GM23338 (cell line): ENCODE data around the gene ADAM30. TPM values are rescaled to one million over a fixed set of nuclear protein-coding genes. Genes with fewer than 3 reads are reported as not detected.

Source experiments
- ATAC-seq: fragments of 200-7000 bp; cut with Tn5 transposase; 3 replicates; pipeline ENCODE4 v1.9.1; 2020
- DNase-seq: peaks from one replicate; pipeline ENCODE4 v3.0.0-alpha.2; 2015; ENCODE audit warnings: low spot score
- H2AFZ ChIP-seq: fragments of 200-600 bp; sonication (generic); 2 replicates; pipeline ENCODE4 v1.8.0; 2016; ENCODE audit warnings: antibody characterized with exemption, mild to moderate bottlenecking, moderate library complexity
- H3F3A ChIP-seq: fragments of 200-600 bp; sonication (generic); replicated peaks from 2 replicates; pipeline ENCODE4 v1.8.0; 2017; ENCODE audit warnings: antibody characterized with exemption, mixed run types, low read depth
- H3K27ac ChIP-seq: fragments of 200-600 bp; sonication (generic); 2 replicates; pipeline ENCODE4 v1.6.1; 2016; ENCODE audit warnings: low read depth
- H3K27me3 ChIP-seq: fragments of 200-600 bp; sonication (generic); 2 replicates; pipeline ENCODE4 v1.8.0; 2016; ENCODE audit warnings: mild to moderate bottlenecking, mixed run types, moderate library complexity; ENCODE audit not compliant: insufficient read depth
- H3K36me3 ChIP-seq: fragments of 200-600 bp; sonication (generic); 2 replicates; pipeline ENCODE4 v1.8.0; 2016; ENCODE audit warnings: mild to moderate bottlenecking; ENCODE audit not compliant: insufficient read depth
- H3K4me1 ChIP-seq: fragments of 200-600 bp; sonication (generic); 2 replicates; pipeline ENCODE4 v1.8.0; 2016; ENCODE audit warnings: mild to moderate bottlenecking, moderate library complexity; ENCODE audit not compliant: insufficient read depth
- H3K4me2 ChIP-seq: fragments of 200-600 bp; sonication (generic); 2 replicates; pipeline ENCODE4 v1.7.1; 2017; ENCODE audit warnings: mixed run types
- H3K4me3 ChIP-seq: fragments of 200-600 bp; sonication (generic); 2 replicates; pipeline ENCODE4 v1.6.1; 2016; ENCODE audit warnings: mixed run types
- H3K79me2 ChIP-seq: fragments of 200-600 bp; sonication (generic); replicated peaks from 2 replicates; pipeline ENCODE4 v1.8.0; 2017; ENCODE audit warnings: mild to moderate bottlenecking; ENCODE audit not compliant: insufficient read depth
- H3K9me2 ChIP-seq: fragments of 200-600 bp; sonication (generic); 2 replicates; pipeline ENCODE4 v1.8.0; 2017; ENCODE audit not compliant: insufficient read depth
- H4K20me1 ChIP-seq: fragments of 200-600 bp; sonication (generic); replicated peaks from 2 replicates; pipeline ENCODE4 v1.8.0; 2017; ENCODE audit warnings: mild to moderate bottlenecking; ENCODE audit not compliant: insufficient read depth
- H3K27ac Mint-ChIP-seq: 2 replicates; pipeline ENCODE4 v1.8.0; 2020; ENCODE audit warnings: inconsistent platforms, mild to moderate bottlenecking, moderate library complexity, mixed read lengths
- H3K27me3 Mint-ChIP-seq: 3 replicates; pipeline ENCODE4 v1.8.0; 2022; ENCODE audit warnings: low read depth, mild to moderate bottlenecking, moderate library complexity, mixed read lengths, inconsistent platforms; ENCODE audit not compliant: insufficient read depth, poor library complexity
- H3K36me3 Mint-ChIP-seq: 3 replicates; pipeline ENCODE4 v1.8.0; 2021; ENCODE audit warnings: low read depth, mild to moderate bottlenecking, inconsistent platforms, moderate library complexity, mixed read lengths
- H3K4me1 Mint-ChIP-seq: 3 replicates; pipeline ENCODE4 v1.8.0; 2020; ENCODE audit warnings: mild to moderate bottlenecking, inconsistent platforms, mixed read lengths
- H3K4me3 Mint-ChIP-seq: 3 replicates; pipeline ENCODE4 v1.8.0; 2021; ENCODE audit warnings: moderate library complexity, mild to moderate bottlenecking, inconsistent platforms, mixed read lengths
- H3K9me3 Mint-ChIP-seq: 3 replicates; pipeline ENCODE4 v1.8.0; 2020; ENCODE audit warnings: moderate library complexity, mild to moderate bottlenecking, inconsistent platforms, mixed read lengths
- CREB1 ChIP-seq: fragments of 250-450 bp; sonication (Bioruptor Pico); IDR thresholded peaks from 2 replicates; pipeline ENCODE4 v1.5.0; 2020; ENCODE audit warnings: low read depth, mild to moderate bottlenecking, moderate library complexity
- EZH2 ChIP-seq: fragments of 200-600 bp; sonication (generic); IDR thresholded peaks from one replicate; pipeline ENCODE4 v1.8.0; 2017; ENCODE audit warnings: antibody characterized with exemption, mild to moderate bottlenecking, low read depth; ENCODE audit not compliant: unreplicated experiment
- EZH2phosphoT487 ChIP-seq: fragments of 200-600 bp; sonication (generic); IDR thresholded peaks from one replicate; pipeline ENCODE4 v1.8.1; 2018; ENCODE audit warnings: antibody characterized with exemption; ENCODE audit not compliant: unreplicated experiment
- JUNB ChIP-seq: IDR thresholded peaks from one replicate; pipeline ENCODE4 v1.6.1; 2016; ENCODE audit warnings: antibody characterized with exemption; ENCODE audit not compliant: unreplicated experiment
- NANOG ChIP-seq: IDR thresholded peaks from 2 replicates; pipeline ENCODE4 v1.6.1; 2016; ENCODE audit warnings: antibody characterized with exemption, borderline replicate concordance
- POLR2AphosphoS5 ChIP-seq: IDR thresholded peaks from 2 replicates; pipeline ENCODE4 v1.6.1; 2016; ENCODE audit warnings: antibody characterized with exemption, low read depth
- STAT1 ChIP-seq: IDR thresholded peaks from one replicate; pipeline ENCODE4 v1.6.1; 2016; ENCODE audit warnings: antibody characterized with exemption; ENCODE audit not compliant: unreplicated experiment
- ZNF114 ChIP-seq: fragments of 250-450 bp; sonication (Bioruptor Pico); IDR thresholded peaks from 2 replicates; pipeline ENCODE4 v1.5.0; 2020; ENCODE audit warnings: mild to moderate bottlenecking, moderate library complexity
- ZNF331 ChIP-seq: fragments of 250-450 bp; sonication (Bioruptor Pico); IDR thresholded peaks from 2 replicates; pipeline ENCODE4 v1.5.0; 2020; ENCODE audit warnings: low read depth, mild to moderate bottlenecking, moderate library complexity
- polyA plus RNA-seq: library from polyadenylated mRNA; unstranded; fragments of >200 nt; fragmentation: Nextera tagmentation; extraction: Ambion mirVana; gene quantifications from 2 replicates; pipeline ENCODE4 v1.2.1, GENCODE V29; 2016
- total RNA-seq: library from RNA; depleted of rRNA; stranded (reverse); fragments of >200 nt; shearing (Covaris generic); gene quantifications from 2 replicates; pipeline ENCODE4 v1.2.3, GENCODE V29; 2014
- TF ChIP-seq, protein P1 (sequence below): fragments of 250-450 bp; sonication (Bioruptor Pico); IDR thresholded peaks from 2 replicates; pipeline ENCODE4 v1.5.0; 2020; ENCODE audit warnings: mild to moderate bottlenecking, moderate library complexity
- TF ChIP-seq, protein P2 (sequence below): IDR thresholded peaks from one replicate; pipeline ENCODE4 v1.6.1; 2018; ENCODE audit warnings: antibody characterized with exemption; ENCODE audit not compliant: unreplicated experiment
- TF ChIP-seq, protein P3 (sequence below), 2 experiments: fragments of 200-600 bp in 1 of 2; sonication (generic) in 1 of 2; conservative IDR thresholded peaks; 2 replicates each; pipeline versions ENCODE4 v1.5.1 to v1.6.1; 2016 to 2017; ENCODE audit warnings: antibody characterized with exemption in 2 of 2, low read depth in 2 of 2, mild to moderate bottlenecking in 2 of 2, moderate library complexity in 1 of 2

The ADAM30 gene
- total and polyA plus RNA-seq, 2 experiments from 2014 or later = not detected

DNA sequence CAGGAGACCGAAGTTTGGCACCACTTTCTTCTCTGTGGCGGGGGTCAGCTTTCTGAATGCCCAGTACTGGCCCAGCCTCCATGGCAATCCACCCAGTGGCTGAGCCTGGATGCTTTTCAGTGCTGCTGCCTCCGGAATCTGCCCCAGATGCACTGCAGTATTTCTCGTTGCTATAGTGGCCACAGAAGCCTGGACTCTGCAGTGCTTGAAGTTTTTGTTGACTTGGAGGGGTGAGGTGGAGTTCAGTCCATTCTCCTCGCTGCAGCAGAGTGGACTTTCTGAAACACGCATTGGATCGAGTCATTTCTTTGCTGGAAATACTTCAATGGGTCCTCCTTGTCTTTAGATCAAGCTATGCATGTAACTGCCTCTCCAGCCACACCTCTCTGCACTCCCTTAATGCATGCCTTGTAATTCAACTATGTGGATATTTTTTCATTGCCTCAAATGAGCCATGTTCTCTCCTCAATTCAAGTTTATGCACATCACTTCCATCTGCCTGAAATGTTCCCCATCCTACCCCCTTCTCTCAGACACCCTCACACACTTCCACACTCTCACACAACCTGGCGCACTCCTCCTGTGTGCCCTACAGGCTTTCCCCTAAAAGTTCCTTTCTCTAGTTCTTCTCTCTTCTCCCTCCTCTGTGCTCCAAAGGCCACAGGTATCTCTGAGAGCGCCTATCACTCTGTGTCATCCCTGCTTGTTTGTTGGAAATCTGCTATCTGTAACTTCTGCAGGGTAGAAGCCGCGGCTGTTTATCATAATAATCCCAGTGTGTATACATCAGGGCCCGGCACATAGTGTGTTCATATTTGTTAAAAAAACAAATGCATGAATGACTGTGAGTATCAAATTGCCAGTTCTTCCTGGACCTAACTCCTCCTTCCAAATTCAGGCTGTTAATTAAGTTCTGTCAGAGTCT, 16.5 kb downstream of the ADAM30 start (continued):
- TF ChIP-seq, protein P1, sequence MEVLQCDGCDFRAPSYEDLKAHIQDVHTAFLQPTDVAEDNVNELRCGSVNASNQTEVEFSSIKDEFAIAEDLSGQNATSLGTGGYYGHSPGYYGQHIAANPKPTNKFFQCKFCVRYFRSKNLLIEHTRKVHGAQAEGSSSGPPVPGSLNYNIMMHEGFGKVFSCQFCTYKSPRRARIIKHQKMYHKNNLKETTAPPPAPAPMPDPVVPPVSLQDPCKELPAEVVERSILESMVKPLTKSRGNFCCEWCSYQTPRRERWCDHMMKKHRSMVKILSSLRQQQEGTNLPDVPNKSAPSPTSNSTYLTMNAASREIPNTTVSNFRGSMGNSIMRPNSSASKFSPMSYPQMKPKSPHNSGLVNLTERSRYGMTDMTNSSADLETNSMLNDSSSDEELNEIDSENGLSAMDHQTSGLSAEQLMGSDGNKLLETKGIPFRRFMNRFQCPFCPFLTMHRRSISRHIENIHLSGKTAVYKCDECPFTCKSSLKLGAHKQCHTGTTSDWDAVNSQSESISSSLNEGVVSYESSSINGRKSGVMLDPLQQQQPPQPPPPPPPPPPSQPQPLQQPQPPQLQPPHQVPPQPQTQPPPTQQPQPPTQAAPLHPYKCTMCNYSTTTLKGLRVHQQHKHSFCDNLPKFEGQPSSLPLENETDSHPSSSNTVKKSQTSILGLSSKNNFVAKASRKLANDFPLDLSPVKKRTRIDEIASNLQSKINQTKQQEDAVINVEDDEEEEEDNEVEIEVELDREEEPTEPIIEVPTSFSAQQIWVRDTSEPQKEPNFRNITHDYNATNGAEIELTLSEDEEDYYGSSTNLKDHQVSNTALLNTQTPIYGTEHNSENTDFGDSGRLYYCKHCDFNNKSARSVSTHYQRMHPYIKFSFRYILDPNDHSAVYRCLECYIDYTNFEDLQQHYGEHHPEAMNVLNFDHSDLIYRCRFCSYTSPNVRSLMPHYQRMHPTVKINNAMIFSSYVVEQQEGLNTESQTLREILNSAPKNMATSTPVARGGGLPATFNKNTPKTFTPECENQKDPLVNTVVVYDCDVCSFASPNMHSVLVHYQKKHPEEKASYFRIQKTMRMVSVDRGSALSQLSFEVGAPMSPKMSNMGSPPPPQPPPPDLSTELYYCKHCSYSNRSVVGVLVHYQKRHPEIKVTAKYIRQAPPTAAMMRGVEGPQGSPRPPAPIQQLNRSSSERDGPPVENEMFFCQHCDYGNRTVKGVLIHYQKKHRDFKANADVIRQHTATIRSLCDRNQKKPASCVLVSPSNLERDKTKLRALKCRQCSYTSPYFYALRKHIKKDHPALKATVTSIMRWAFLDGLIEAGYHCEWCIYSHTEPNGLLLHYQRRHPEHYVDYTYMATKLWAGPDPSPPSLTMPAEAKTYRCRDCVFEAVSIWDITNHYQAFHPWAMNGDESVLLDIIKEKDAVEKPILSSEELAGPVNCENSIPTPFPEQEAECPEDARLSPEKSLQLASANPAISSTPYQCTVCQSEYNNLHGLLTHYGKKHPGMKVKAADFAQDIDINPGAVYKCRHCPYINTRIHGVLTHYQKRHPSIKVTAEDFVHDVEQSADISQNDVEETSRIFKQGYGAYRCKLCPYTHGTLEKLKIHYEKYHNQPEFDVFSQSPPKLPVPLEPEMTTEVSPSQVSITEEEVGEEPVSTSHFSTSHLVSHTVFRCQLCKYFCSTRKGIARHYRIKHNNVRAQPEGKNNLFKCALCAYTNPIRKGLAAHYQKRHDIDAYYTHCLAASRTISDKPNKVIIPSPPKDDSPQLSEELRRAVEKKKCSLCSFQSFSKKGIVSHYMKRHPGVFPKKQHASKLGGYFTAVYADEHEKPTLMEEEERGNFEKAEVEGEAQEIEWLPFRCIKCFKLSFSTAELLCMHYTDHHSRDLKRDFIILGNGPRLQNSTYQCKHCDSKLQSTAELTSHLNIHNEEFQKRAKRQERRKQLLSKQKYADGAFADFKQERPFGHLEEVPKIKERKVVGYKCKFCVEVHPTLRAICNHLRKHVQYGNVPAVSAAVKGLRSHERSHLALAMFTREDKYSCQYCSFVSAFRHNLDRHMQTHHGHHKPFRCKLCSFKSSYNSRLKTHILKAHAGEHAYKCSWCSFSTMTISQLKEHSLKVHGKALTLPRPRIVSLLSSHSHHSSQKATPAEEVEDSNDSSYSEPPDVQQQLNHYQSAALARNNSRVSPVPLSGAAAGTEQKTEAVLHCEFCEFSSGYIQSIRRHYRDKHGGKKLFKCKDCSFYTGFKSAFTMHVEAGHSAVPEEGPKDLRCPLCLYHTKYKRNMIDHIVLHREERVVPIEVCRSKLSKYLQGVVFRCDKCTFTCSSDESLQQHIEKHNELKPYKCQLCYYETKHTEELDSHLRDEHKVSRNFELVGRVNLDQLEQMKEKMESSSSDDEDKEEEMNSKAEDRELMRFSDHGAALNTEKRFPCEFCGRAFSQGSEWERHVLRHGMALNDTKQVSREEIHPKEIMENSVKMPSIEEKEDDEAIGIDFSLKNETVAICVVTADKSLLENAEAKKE (CRISPR knock-in tag) = no peak
- TF ChIP-seq POLR2AphosphoS5 = no peak

DNA sequence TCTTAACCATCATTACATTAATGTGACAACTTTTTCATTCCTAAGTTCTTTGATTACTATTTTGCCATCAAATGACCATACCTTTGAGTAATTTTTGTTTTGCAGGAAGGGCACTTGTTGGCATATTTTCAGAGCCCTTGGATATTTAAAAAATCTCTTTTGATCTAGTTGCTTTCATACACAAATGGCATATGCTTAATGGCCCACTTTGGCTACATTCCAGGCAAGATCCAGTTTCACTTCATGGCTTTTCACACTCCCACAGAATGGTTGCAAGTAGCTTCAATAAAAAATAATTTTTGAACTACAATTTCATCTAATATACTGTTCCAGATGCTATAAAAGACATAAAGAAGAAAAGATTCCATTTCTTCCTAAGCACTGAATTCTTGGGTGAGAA, 18.1 kb downstream of the ADAM30 start:
- Histone ChIP-seq H3K36me3 (no peaks in the 10 kb centered on the region), H3K27ac (no peak overlapping the region), H3K4me2 (no peak overlapping the region), H3K4me3 (no peak overlapping the region), H3K79me2 (no peaks in the 10 kb centered on the region), H4K20me1 (no peaks in the 10 kb centered on the region), H3K9me2 (no peaks in the 10 kb centered on the region), H3F3A (no peaks in the 10 kb centered on the region), H2AFZ (no peak overlapping the region), H3K27me3 (no peaks in the 10 kb centered on the region), H3K4me1 (no peaks in the 10 kb centered on the region)
- no peak overlapping the region for H3K4me3 Mint-ChIP-seq
- H3K9me3 Mint-ChIP-seq = no peaks in the 10 kb centered on the region
- H3K27ac Mint-ChIP-seq = no peak overlapping the region
- peaks cover 2% of the 10 kb centered on the region for H3K27me3 Mint-ChIP-seq
- ATAC-seq = no peak
- H3K4me1 Mint-ChIP-seq = peaks cover 2% of the 10 kb centered on the region; the same call in 2 of the 3 replicates
- no peak for DNase-seq
- H3K36me3 Mint-ChIP-seq = no peaks in the 10 kb centered on the region
- no peak for TF ChIP-seq ZNF331
- TF ChIP-seq POLR2AphosphoS5 = no peak
- TF ChIP-seq EZH2 = no peak
- TF ChIP-seq, protein P2, sequence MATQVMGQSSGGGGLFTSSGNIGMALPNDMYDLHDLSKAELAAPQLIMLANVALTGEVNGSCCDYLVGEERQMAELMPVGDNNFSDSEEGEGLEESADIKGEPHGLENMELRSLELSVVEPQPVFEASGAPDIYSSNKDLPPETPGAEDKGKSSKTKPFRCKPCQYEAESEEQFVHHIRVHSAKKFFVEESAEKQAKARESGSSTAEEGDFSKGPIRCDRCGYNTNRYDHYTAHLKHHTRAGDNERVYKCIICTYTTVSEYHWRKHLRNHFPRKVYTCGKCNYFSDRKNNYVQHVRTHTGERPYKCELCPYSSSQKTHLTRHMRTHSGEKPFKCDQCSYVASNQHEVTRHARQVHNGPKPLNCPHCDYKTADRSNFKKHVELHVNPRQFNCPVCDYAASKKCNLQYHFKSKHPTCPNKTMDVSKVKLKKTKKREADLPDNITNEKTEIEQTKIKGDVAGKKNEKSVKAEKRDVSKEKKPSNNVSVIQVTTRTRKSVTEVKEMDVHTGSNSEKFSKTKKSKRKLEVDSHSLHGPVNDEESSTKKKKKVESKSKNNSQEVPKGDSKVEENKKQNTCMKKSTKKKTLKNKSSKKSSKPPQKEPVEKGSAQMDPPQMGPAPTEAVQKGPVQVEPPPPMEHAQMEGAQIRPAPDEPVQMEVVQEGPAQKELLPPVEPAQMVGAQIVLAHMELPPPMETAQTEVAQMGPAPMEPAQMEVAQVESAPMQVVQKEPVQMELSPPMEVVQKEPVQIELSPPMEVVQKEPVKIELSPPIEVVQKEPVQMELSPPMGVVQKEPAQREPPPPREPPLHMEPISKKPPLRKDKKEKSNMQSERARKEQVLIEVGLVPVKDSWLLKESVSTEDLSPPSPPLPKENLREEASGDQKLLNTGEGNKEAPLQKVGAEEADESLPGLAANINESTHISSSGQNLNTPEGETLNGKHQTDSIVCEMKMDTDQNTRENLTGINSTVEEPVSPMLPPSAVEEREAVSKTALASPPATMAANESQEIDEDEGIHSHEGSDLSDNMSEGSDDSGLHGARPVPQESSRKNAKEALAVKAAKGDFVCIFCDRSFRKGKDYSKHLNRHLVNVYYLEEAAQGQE = no peak
- TF ChIP-seq STAT1 = no peak
- no peak for TF ChIP-seq CREB1
- TF ChIP-seq ZNF114 (CRISPR knock-in tag) = no peak
- no peak for TF ChIP-seq NANOG
- no peak for TF ChIP-seq EZH2phosphoT487
- no peak for TF ChIP-seq JUNB
- TF ChIP-seq, protein P3, sequence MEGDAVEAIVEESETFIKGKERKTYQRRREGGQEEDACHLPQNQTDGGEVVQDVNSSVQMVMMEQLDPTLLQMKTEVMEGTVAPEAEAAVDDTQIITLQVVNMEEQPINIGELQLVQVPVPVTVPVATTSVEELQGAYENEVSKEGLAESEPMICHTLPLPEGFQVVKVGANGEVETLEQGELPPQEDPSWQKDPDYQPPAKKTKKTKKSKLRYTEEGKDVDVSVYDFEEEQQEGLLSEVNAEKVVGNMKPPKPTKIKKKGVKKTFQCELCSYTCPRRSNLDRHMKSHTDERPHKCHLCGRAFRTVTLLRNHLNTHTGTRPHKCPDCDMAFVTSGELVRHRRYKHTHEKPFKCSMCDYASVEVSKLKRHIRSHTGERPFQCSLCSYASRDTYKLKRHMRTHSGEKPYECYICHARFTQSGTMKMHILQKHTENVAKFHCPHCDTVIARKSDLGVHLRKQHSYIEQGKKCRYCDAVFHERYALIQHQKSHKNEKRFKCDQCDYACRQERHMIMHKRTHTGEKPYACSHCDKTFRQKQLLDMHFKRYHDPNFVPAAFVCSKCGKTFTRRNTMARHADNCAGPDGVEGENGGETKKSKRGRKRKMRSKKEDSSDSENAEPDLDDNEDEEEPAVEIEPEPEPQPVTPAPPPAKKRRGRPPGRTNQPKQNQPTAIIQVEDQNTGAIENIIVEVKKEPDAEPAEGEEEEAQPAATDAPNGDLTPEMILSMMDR (conservative IDR thresholded peaks at IDR 0.05; ENCODE audit: low read depth in 2 of 2) = no peak
